NOMO-1 treated with dmso at 0.1 percent for 144 hours (cell line): ENCODE measurements around the gene ZNF14.
"Not testable (repeated sequence)": the region's sequence is repeated elsewhere in the genome, so short reads cannot be mapped to it uniquely, and the experiment has no call there.

Experiments
- DNase-seq: peaks from one replicate; lab custom pipeline; 2025; ENCODE audit not compliant: unreplicated experiment; lab: John Stamatoyannopoulos, UW

Gene ZNF14

GRCh38 chr19:19732579-19733501, at the start of gene ZNF14:
TSS of gene ZNF14 (minus strand) at chr19:19733112. CDS start at chr19:19732958, 154 bp downstream.
- no peak for DNase-seq

- not testable (repeated sequence) for DNase-seq
These were observed 48.9 kb upstream of the ZNF14 start for GRCh38 chr19:19781791-19782190.

- no peak for DNase-seq
These were observed 45.8 kb upstream of the ZNF14 start for GRCh38 chr19:19778666-19779065.

GRCh38 chr19:19777692-19778091, 44.8 kb upstream of the ZNF14 start:
- no peak for DNase-seq

- DNase-seq = peak; percentile 96
These were observed 43.5 kb upstream of the ZNF14 start for GRCh38 chr19:19776206-19777008.

GRCh38 chr19:19775891-19776205, 42.9 kb upstream of the ZNF14 start:
- no peak for DNase-seq

- DNase-seq = no peak
These were observed 41.6 kb upstream of the ZNF14 start for GRCh38 chr19:19774354-19775033.

- DNase-seq = not testable (repeated sequence)
These were observed 39.1 kb upstream of the ZNF14 start for GRCh38 chr19:19771963-19772362.

GRCh38 chr19:19769971-19770370, 37.1 kb upstream of the ZNF14 start:
- not testable (repeated sequence) for DNase-seq

- no peak for DNase-seq
These were observed 25.3 kb upstream of the ZNF14 start for GRCh38 chr19:19758164-19758563.

GRCh38 chr19:19752760-19753403, 20.0 kb upstream of the ZNF14 start:
- no peak for DNase-seq

GRCh38 chr19:19751846-19752245, 18.9 kb upstream of the ZNF14 start:
- no peak for DNase-seq

GRCh38 chr19:19750842-19751790, 18.2 kb upstream of the ZNF14 start:
- no peak for DNase-seq

GRCh38 chr19:19749908-19750841, 17.3 kb upstream of the ZNF14 start:
- no peak for DNase-seq

GRCh38 chr19:19749117-19749907, 16.4 kb upstream of the ZNF14 start:
- no peak for DNase-seq

GRCh38 chr19:19748249-19748938, 15.5 kb upstream of the ZNF14 start:
- DNase-seq = no peak
